NCI-H524 treated with DMSO at 0.1 percent for 48 hours (cell line): ENCODE results near the gene KIF5C.

ENCODE experiments used
- DNase-seq: peaks from one replicate; lab custom pipeline; 2025; lab: John Stamatoyannopoulos, UW

Gene KIF5C

DNA sequence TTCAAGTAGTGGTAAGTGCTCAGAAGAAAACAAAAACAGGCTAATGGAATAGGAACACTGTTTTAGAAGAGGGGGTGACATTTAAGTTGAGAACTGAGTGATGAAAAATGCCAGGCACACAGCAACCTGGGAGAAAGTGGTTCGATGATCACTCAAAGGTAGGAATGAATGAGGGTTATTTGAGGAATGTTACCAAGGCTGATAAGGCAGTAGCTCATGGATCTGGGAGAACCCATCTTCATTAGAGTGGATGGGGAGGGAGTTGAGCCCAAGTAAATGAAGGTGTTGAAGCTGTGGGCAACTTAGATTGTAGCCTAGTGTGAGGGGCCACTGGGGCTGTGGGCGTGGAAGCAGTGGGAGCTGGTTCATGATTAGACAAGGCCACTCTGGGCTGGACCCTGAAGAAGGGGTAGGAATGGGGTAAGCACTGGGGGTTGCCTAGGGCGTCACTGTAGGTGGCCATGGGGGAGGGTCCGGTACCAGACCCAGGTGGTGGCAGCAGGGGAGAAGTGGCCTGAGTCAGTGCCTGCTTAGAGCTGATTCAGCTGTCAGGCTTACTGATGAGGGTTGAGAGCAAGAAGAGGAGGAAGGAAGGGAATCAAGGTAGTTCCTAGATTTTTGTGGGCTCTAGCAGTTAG lies 141.0 kb downstream of the KIF5C start:
- DNase-seq, result no peak

DNA sequence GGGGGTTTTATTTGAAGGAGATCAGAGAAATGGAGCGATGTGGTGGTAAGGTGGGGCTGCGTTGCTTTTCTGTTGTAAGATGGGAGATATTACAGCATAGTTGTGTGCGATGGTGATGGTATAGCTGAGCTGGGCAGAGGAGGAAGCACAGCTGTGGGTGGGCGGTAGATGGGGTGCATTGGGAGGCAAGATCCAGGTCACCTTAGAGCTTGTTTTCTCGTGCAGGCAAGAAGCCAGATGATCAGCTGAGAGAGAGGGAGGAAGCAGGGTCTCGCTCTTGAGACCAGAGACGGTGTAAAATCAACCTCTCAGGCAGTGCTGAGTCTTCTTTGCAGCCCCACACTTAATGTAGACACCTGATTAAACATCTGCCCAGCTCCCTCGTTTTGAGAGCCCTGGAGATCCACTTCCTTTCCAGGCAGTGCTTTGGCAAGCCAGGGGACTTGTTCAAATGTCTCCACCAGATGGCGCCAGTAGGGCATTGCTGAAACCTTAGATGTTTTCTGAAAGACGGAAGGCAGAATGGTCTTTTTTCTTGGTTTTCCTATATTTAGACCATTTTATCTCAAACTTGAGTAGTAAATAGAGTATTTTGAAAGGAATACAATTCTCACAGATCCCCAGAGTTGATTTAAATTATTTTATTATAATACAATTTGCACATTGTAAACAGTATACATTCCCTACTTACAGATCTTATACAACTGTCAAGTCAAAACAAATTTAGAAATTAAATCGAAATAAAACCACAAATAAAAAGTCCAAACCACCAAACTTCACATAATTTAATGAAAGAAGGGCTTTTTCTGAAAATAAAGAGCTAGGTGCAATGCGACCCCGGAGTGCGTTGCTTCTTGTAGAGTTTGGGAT lies 142.3 kb downstream of the KIF5C start:
- DNase-seq, result peak; percentile 8

DNA sequence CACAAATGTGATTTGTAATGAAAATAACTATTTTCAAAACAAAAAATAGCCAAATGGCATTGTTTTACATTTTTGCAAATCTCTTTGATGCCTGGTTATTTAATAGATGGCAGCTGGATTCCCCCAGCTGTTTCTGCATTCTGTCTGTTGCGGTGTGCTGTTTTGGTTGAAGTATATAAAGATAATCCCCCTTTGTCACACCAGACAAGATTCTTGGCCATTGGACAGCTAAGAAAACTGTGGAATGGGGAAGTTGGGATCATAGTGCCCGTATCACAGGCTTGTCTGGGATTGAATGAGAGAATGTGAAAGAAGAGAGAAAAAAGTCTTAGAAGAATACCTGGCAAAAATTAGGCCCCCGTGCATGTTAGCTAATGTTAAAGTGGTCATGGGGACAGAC lies 144.0 kb downstream of the KIF5C start:
- DNase-seq, result no peak

DNA sequence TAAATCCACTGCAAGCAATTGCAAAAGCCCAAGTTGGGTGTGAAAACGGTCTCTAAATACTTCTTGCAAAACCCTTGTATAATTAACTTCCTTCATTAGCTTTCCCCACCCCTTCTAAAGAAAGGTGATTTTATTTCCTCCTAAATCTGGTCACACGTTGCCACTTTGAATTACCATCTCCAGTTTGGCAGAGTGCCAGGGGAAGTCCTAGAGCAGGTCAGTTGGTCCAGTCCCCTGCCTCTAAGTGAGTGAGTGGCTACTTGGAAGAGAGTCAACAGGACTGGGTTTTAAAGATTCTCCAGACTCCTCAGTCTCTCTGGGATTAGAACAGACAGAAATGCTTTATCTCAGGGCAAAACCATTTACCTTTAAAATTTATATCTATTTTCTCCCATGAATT lies 144.7 kb downstream of the KIF5C start:
- no peak for DNase-seq

DNA sequence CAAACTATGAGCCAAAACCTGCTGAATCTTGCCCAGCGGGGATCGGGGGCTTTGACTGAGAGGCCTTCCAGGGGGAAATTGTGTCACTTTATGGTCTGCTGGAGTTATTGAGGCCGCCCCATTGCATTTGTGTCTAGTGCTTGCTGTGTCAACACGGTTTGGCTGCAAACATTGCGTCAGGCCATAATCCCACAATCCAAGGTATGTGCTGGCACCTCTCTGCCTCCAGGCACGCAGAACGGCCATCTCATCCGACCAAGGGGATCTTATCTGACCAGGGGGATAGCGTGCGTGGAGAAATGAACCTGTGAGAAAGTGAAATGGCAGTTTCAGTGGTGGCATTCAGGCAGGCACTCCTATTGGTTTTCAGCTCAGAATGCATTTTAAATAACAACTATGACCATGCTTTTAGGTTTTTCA lies 145.4 kb downstream of the KIF5C start:
- no peak for DNase-seq

DNA sequence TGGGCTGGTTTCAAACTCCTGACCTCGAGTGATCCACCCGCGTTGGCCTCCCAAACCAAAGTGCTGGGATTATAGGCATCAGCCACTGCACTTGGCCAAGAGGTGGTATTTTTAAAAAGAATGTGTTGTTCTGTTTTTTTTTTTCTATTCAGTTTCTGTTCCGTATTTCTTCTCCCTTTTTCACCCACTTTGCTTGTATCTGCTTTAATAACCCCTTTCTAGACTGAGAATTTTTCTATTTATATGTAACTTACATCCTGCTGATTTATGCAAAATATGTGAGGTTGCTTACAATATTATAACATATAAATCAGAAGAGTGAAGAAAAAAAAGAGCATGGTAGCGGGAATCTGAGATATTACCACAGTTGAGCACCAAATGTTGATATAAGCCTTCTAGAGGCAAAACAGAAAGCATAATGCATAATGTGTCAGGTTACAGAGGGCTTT lies 146.3 kb downstream of the KIF5C start:
- DNase-seq, result no peak

DNA sequence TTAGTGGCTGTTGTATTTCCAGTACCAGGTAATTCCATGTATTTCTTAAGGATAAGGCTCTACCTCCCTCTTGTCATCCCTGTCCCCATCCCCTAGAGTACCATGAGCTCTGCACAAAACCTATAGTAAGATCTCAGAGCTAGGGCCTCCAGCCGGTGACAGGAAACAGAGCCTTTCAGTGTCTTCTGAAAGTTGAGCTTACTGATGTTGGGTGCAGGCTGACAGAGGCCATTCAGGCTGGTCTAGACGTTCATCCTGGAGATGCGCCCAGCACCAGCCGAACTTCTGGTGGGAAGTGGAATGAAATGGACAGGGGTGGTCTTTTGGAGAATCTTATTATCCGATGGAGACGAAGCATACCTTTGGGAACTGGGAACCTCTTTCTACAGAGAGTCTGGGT lies 146.7 kb downstream of the KIF5C start:
- DNase-seq, result no peak

DNA sequence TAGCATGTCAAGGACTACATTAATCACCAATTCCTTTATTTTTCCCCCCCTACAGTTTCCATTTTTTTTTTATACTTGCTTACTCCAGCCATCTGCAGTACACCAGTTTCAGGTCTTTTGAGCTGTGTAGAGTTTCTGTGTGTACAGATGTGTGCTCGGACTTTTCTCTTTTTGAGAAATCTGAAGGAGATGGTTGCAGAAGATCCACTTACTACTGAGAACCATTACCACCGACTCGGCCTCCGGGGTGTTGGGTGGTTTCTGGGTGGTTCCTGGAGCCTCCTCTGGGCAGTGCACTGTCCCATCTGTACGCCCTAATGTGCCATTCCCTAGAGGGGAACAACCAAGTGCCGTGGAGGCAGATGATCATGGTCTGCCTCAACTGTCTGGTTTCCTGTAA lies 148.1 kb downstream of the KIF5C start:
- no peak for DNase-seq

DNA sequence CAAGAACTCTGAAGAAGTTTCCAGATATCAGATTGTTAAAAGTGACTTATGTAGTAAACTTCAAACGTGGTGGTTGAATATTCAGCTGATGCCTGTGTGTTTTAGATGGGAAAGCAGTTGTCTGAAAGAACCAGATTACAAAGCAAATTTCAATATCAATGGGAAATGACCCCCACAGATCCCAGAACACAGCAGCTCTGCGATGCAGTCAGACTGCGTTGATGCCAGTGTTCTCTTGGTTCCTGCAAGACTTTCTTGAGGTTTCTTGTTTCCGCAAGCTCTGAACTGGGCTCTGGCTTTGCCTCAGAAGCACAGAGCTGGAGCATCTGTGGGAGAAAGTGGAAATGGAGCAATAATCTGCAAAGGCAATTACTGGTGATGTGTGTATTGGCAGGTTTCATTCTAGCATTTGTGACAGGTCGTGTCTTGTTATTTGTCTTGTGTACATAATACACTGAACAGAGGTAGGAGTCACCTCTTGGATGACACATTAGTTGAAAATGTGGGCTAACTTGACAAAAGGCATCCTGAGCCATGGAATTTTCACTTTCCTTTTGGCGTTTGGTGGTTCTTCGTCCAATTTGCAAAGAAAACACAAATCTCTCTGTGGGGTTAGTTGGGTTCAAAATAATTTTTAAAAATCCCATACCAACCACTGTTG lies 152.7 kb downstream of the KIF5C start:
- DNase-seq, result no peak

DNA sequence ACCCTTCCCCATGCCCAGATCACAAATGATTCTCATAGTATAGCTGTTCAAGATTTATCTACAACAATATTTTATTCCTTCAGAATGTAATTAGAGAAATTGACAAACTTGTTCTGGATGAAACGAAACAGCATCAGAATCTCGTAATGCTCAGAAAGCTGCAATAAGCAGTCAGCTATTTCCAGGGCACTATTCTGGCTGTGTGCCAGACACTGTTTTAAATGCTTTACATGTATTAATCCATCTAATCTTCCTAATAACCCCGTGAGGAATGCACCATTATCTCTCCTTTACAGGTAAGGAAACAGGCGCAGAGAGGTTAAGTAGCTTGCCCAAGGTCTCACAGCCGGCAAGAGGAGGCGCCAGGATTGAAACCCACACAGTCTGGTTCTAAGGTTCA lies 153.3 kb downstream of the KIF5C start:
- DNase-seq, result no peak

DNA sequence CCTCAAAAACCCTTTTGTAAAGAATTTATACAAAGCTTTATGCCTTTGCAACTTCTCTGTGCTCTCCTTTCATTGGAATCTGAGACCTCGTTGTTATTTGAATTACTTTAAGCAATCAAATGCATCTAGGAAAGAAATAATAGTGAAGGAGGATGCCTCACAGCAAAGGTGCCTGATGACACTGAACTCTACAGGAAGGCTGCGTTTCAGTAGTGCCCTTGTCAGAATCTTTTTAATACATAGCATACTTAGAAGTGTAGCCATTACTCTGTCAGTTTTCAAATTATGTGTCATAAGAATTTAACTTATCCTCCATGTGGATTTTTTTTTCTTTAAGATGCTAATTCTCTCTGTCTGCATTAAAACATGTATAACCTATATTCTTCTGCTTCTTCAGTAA lies 153.9 kb downstream of the KIF5C start:
- no peak for DNase-seq

DNA sequence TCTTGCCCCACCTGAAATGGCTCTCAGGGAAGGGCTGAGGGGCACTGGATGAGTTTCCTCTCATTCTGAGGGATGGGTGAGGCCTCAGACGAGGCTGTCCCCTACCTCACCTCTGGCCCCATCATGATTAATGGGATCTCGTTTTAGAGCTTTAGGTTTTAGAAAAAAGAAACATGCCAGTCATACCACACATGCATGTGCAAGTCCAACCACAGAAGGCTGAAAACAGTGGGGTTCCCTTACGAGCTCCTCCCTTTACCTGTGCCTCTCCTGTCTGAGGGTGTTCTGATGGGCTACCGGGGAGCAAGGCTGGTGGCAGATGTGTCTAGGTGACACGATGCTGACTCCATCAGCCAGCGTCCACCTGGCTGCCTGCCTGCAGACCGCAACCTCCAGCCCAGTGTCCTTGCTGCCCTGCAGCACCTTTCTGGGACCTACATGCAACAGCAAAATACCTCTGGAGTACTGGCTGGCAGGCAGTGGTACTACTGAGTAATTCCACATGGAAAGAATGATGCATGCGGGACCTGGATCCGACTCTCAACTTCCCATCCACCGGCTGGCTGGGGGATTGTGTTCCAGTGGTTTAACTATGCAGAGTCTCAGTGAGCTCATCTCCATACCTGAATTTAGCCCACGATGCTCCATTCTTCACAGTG lies 154.4 kb downstream of the KIF5C start:
- DNase-seq, result no peak

DNA sequence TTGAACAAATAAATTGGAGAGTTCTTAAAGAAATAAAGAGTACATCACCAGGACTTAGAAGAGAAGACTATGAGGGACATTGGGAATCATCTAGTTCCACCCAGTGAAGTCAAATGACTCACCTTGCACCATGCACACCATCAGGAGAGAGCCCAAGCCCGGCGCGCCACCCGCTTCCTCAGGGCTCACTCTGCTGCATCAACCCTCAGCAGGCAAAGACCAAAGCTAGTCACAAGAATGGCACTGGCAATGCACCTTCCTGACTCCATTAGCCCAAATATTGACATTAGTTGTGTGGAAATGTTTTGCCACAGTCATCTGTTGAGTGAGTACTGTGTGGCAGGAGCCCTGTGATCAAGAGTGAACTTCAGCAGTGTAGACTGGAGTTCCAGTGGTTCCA lies 156.4 kb downstream of the KIF5C start:
- no peak for DNase-seq

DNA sequence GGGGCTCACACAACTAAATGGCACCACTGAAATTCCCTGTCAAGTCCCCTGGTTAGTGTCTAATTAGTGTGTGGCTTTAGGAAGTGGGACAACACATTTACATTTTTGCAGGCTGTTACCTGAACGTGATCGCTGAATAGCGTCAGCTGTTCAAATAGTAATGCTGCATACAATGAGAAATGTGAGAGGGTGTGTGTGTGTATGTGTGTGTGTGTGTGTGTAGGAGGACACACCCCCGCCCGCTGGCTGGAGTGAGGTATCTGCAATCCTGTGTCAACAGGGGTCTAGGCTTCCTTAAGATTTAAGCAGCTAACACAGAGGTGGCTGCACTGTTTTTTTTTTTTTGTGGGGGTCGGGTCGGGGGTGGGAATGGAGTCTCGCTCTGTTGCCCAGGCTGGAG lies 158.7 kb downstream of the KIF5C start:
- DNase-seq, result no peak

DNA sequence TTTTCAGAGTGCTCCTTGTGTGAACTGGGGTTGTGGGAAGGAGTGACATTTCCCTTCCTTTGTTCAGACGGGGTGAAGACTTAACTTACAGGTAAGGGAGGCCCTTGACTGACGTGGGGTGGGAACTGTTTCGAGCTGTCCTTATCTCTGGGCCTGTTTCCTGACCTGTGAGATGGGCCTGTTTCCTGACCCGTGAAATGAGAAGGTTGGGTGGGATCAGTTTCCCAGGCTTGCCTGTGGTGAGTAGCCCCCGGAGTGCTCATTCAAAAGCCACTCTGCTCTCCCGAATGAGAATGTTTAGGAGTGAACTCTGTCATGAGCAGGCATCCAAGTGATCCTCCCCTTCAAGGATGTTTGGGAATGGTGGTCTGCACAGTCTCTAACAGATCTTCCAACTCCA lies 159.4 kb downstream of the KIF5C start:
- no peak for DNase-seq

DNA sequence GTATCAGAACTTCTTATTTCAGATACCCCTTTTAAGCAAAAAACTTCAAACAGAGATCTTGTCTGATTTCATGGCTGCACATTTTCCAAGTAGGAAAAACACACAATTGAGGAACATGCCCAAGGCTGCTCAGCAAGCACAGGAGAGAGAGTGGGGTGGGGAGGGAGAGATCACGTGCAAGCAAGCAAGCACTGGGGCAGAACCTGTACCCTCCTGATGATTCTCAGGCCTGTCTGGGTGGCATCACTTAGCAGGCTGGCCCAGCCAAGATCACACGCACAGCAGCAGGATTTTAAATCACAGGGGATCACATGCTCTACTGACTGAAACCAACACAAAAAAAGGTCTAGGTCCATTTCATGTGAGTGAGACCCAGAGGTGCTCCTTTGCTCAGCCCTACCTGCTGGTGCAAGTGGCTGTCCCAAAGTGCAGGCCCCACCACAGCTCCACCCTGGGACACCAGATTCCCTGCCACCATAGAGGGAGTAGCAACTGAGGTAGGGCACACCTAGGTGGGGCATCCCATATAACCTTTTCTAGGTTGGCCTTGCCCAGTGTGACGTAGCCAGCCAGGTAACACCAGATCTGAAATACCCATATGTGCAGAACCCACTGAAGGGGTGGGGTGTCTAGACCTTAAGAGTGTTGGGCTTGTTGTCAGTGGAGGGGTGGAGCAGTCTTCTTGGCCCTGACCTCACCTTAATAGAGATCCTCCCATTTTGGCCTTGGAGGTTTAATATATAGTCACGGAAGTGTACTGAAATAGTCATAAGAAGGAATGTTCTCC lies 161.7 kb downstream of the KIF5C start:
- no peak for DNase-seq

DNA sequence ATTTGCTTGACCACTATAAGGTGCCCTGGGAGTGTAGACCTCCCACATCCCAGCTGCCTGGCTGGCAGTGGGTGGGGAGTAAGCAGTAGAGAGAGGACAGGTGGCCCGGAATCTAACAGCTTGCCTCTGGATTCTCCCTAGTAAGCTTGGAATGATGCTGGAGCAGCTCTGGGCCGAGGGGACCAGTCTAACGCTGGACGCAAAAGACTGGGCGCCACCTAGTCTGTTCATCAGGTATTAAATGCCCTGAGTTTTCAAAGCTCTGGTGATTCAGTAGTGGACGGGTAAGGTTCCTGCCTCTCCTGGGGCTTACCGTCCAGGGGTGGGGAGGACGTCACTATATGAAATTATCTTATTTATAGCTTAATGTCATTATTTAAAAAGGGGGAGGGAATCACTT lies 162.8 kb downstream of the KIF5C start:
- peak; percentile 10 for DNase-seq

DNA sequence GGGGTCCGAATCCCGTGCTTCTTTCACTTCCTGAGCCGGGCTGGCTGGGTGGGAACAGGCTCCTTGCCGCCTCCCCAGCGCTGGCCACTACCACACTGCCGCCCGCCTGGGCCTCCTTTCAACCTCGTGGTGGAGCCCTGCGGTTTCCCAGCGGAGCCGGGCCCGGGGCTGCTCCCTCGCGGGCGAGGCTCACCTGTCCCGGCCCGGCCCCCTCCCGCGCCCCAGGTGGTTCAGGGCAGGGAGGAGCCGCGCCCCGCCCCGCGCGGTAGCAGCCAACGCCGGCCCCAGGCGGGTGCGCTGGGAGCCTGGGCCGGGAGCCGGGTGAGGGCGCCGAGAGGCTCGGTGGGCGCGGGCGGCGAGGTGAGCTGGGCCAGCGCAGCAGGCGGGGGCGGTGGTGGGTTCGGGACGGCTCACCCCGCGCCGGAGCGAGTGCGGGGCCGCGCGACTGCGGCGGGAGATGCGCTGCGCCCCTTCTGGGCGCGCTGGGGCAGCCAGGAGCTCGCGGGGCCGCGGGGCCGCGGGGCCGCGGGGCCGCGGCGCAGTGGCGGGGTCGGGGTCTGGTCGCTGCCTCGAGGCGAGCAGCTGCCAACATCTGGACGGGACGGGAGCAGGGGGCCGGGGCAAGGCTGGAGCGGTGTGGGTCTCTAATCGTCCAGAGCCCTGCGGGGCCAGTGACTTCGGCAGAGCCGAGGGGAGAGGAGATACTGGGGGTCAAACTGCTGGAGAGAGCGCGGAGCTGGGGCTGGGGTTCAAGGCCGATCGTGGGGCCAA lies 163.6 kb downstream of the KIF5C start, which contains the start of gene LYPD6B:
Gene LYPD6B (plus strand): TSS at position 258 of the 771 bp plus-strand sequence. CDS start 92,250 bp downstream, outside the sequence.
- DNase-seq, result no peak

DNA sequence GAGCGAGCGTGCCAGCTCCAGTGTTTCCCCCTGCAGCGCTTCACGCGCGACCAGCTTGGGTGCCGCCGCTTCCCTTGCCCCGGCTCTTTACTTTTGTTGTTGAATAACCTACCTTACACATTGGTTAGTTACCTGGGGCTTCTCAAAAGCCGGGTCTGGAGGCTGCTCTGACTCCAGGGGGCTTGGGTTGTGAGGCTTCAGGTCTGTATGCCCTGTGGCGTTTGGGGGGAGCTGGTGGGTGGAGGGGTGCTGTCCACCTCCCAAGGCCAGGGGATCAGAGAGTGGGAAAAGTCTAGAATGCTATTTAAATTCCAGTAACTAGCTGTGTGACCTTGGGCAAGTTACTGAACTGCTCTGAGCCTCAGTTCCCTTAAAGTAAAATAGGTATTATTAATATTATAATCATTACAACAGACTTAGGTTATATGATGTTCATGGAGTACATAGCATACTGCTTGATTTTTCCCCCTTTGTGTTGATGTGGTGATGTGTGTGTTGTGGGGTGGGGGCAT lies 164.2 kb downstream of the KIF5C start:
- DNase-seq, result no peak

DNA sequence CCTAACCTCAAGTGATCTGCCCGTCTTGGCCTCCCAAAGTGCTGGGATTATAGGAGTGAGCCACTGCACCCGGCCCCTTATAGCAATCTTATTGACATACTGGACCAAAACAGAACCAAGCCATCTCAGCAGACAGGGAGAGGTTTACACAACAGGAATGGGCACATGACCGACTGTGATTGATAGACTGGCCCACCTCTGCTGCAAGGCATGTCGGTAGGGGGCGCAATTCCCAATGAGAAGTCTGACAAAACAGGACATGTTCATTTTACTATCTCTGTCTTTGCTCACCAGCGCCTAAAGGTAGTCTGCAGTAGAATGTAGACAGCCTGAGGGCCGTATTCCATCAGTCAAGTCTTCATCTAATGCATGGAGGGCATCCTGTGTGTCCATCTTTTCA lies 165.4 kb downstream of the KIF5C start:
- no peak for DNase-seq

DNA sequence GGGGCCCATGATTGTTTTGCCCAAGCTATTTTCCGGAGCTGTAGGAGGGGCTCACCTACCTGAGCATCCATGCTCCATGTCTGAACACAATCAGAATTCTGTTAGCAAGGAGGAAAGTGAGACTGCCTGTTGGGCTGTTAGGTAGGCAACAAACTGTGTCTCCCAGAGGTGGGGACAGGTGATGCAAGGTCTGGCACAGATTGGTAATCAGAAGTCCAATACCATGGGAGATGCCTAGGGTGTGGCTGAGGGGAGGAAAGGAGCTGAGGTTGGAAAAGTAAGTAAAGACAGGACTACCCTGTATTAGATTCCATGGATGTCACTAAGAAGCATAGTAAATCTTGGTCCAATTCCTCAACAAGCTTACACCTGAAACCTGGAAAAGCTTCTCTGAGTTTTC lies 166.5 kb downstream of the KIF5C start:
- no peak for DNase-seq
